ENCODE data around the gene ADAM8. TPM values are rescaled to one million over a fixed set of nuclear protein-coding genes. Genes with fewer than 3 reads are reported as not detected.

Gene ADAM8
- total RNA-seq, 1 experiment from 2014 or later = 16.8 TPM

- no peaks in the 10 kb centered on the region for H3K9me3 ChIP-seq
- H3K36me3 Mint-ChIP-seq (ENCODE audit: insufficient read depth, unreplicated experiment) = no peaks in the 10 kb centered on the region
- H3K27me3 Mint-ChIP-seq (ENCODE audit: insufficient read depth, unreplicated experiment) = no peaks in the 10 kb centered on the region
- no peaks in the 10 kb centered on the region for H3K36me3 ChIP-seq (ENCODE audit: control insufficient read depth, insufficient read depth, low read length)
- intact Hi-C loops (cut with micrococcal nuclease; ENCODE audit: unreplicated experiment) = no loop called here
- H3K4me3 ChIP-seq (ENCODE audit: low read depth, low read length) = no peak overlapping the region
- H3K9me3 Mint-ChIP-seq (ENCODE audit: unreplicated experiment) = no peaks in the 10 kb centered on the region
- ChIA-PET CTCF (interaction anchor here (0.7 kb wide), 1 partner anchor 10 kb away, joined by 3 read pairs; no protein-coding TSS in a partner anchor), POLR2A (no interaction called here)
- H3K4me1 Mint-ChIP-seq (ENCODE audit: low read depth, unreplicated experiment) = peaks cover 7% of the 10 kb centered on the region
- TF ChIP-seq CTCF (IDR thresholded peaks at IDR 0.05; ENCODE audit: insufficient read depth in 1 of 2, low read depth in 1 of 2, low read length in 1 of 2, severe bottlenecking in 1 of 2, unreplicated experiment in 1 of 2) = no peak
- no peaks in the 10 kb centered on the region for H3K27me3 ChIP-seq (replicated peaks; ENCODE audit: control insufficient read depth, insufficient read depth, low read length)
- H3K4me3 Mint-ChIP-seq (ENCODE audit: unreplicated experiment) = no peak overlapping the region
- peaks cover 12% of the 10 kb centered on the region for H3K4me1 ChIP-seq
- H3K27ac Mint-ChIP-seq (ENCODE audit: unreplicated experiment) = no peak overlapping the region
- no peak for DNase-seq
- BruUV-seq (replicated peaks) = no TSS peak
Measured at GRCh38 chr10:133251388-133252222, 25.1 kb downstream of the ADAM8 start.

- Mint-ChIP-seq H3K27me3 (ENCODE audit: insufficient read depth, unreplicated experiment) (no peaks in the 10 kb centered on the region), H3K4me3 (ENCODE audit: unreplicated experiment) (no peak overlapping the region), H3K9me3 (ENCODE audit: unreplicated experiment) (no peaks in the 10 kb centered on the region), H3K36me3 (ENCODE audit: insufficient read depth, unreplicated experiment) (no peaks in the 10 kb centered on the region), H3K4me1 (ENCODE audit: low read depth, unreplicated experiment) (peaks cover 7% of the 10 kb centered on the region), H3K27ac (ENCODE audit: unreplicated experiment) (no peak overlapping the region)
- no peaks in the 10 kb centered on the region for H3K36me3 ChIP-seq (ENCODE audit: control insufficient read depth, insufficient read depth, low read length)
- DNase-seq = no peak
- H3K27me3 ChIP-seq (replicated peaks; ENCODE audit: control insufficient read depth, insufficient read depth, low read length) = no peaks in the 10 kb centered on the region
- BruUV-seq (replicated peaks) = no TSS peak
- intact Hi-C loops (cut with micrococcal nuclease; ENCODE audit: unreplicated experiment) = loop anchor here (5.0 kb wide), 1 partner anchor 57 kb away; the partner anchor contains the start of genes TUBGCP2 and ZNF511
- TF ChIP-seq CTCF (IDR thresholded peaks at IDR 0.05; ENCODE audit: insufficient read depth in 1 of 2, low read depth in 1 of 2, low read length in 1 of 2, severe bottlenecking in 1 of 2, unreplicated experiment in 1 of 2) = no peak
- ChIA-PET CTCF (no interaction called here), POLR2A (no interaction called here)
- H3K9me3 ChIP-seq = no peaks in the 10 kb centered on the region
- no peak overlapping the region for H3K4me3 ChIP-seq (ENCODE audit: low read depth, low read length)
- H3K4me1 ChIP-seq = peaks cover 26% of the 10 kb centered on the region
Measured at GRCh38 chr10:133249975-133250754, 26.5 kb downstream of the ADAM8 start.

- Mint-ChIP-seq H3K9me3 (ENCODE audit: unreplicated experiment) (no peaks in the 10 kb centered on the region), H3K27ac (ENCODE audit: unreplicated experiment) (no peak overlapping the region), H3K36me3 (ENCODE audit: insufficient read depth, unreplicated experiment) (no peaks in the 10 kb centered on the region), H3K4me3 (ENCODE audit: unreplicated experiment) (no peak overlapping the region), H3K4me1 (ENCODE audit: low read depth, unreplicated experiment) (peaks cover 7% of the 10 kb centered on the region), H3K27me3 (ENCODE audit: insufficient read depth, unreplicated experiment) (no peaks in the 10 kb centered on the region)
- POLR2A ChIA-PET = no interaction called here
- H3K4me3 ChIP-seq (ENCODE audit: low read depth, low read length) = no peak overlapping the region
- no TSS peak for BruUV-seq (replicated peaks)
- peaks cover 31% of the 10 kb centered on the region for H3K4me1 ChIP-seq
- CTCF ChIA-PET = no interaction called here
- no peak for DNase-seq
- no peaks in the 10 kb centered on the region for H3K27me3 ChIP-seq (replicated peaks; ENCODE audit: control insufficient read depth, insufficient read depth, low read length)
- peak in 1 of 2 experiments; percentile 36 for TF ChIP-seq CTCF (IDR thresholded peaks at IDR 0.05; ENCODE audit: insufficient read depth in 1 of 2, low read depth in 1 of 2, low read length in 1 of 2, severe bottlenecking in 1 of 2, unreplicated experiment in 1 of 2)
- intact Hi-C loops (cut with micrococcal nuclease; ENCODE audit: unreplicated experiment) = loop anchor here (5.0 kb wide), 1 partner anchor 58 kb away; the partner anchor contains the start of genes TUBGCP2 and ZNF511
- H3K36me3 ChIP-seq (ENCODE audit: control insufficient read depth, insufficient read depth, low read length) = no peaks in the 10 kb centered on the region
- no peaks in the 10 kb centered on the region for H3K9me3 ChIP-seq
Measured at GRCh38 chr10:133249094-133249780, 27.4 kb downstream of the ADAM8 start.
